ENCODE measurements around the gene UBAC2. TPM values are rescaled to one million over a fixed set of nuclear protein-coding genes. Genes with fewer than 3 reads are reported as not detected.

The UBAC2 gene
- polyA plus RNA-seq, 3 donors: 59.6 to 113 (median 96.7) TPM

GRCh38 chr13:99258946-99259345 is 58.3 kb downstream of the UBAC2 start:
- Histone ChIP-seq H3K4me1 (ENCODE audit: control insufficient read depth in 1 of 2, insufficient read depth in 2 of 2, low read length in 2 of 2) (peaks cover 56 to 77% of the 10 kb centered on the region in 2 donors), H3K27ac (ENCODE audit: low read depth in 1 of 2, low read length in 2 of 2) (peak overlapping the region in 1 of 2 donors; percentile 85), H2AFZ (ENCODE audit: insufficient read depth, low read depth, low read length, poor library complexity, severe bottlenecking) (no peak overlapping the region), H3K9ac (ENCODE audit: insufficient read depth, low read length, poor library complexity, severe bottlenecking) (peak overlapping the region; percentile 38), H3K36me3 (replicated peaks in 1 of 2; ENCODE audit: control insufficient read depth in 1 of 2, insufficient read depth in 2 of 2, low read length in 2 of 2) (peaks cover 11% of the 10 kb centered on the region in 2 donors), H4K20me1 (ENCODE audit: insufficient read depth, low read length) (no peaks in the 10 kb centered on the region), H3K9me3 (replicated peaks in 1 of 2; ENCODE audit: control insufficient read depth in 1 of 2, insufficient read depth in 1 of 2, low read length in 2 of 2) (no peaks in the 10 kb centered on the region), H3K4me3 (replicated peaks in 1 of 3; ENCODE audit: low read depth in 2 of 3, low read length in 3 of 3) (peak overlapping the region in 2 of 3 experiments; percentile 23 to 58), H3K4me2 (replicated peaks; ENCODE audit: extremely low read depth, low read length, poor library complexity, severe bottlenecking) (peak overlapping the region; percentile 65), H3K79me2 (ENCODE audit: insufficient read depth, low read length) (peaks cover 87% of the 10 kb centered on the region), H3K27me3 (ENCODE audit: control insufficient read depth in 2 of 2, insufficient read depth in 2 of 2, low read length in 2 of 2) (no peaks in the 10 kb centered on the region)
- Mint-ChIP-seq H3K27ac (peak overlapping the region; percentile 88 to 93 (median 90)), H3K4me3 (peak overlapping the region; percentile 49 to 79), H3K27me3 (ENCODE audit: low read depth in 3 of 3) (no peaks in the 10 kb centered on the region), H3K9me3 (no peaks in the 10 kb centered on the region), H3K36me3 (peaks cover 34 to 35% of the 10 kb centered on the region in 2 donors), H3K4me1 (peaks cover 65% of the 10 kb centered on the region)
- no CpG with 5 or more reads among the region's 3 CpGs for WGBS (ENCODE audit: insufficient coverage)
- TF ChIP-seq, protein P1, sequence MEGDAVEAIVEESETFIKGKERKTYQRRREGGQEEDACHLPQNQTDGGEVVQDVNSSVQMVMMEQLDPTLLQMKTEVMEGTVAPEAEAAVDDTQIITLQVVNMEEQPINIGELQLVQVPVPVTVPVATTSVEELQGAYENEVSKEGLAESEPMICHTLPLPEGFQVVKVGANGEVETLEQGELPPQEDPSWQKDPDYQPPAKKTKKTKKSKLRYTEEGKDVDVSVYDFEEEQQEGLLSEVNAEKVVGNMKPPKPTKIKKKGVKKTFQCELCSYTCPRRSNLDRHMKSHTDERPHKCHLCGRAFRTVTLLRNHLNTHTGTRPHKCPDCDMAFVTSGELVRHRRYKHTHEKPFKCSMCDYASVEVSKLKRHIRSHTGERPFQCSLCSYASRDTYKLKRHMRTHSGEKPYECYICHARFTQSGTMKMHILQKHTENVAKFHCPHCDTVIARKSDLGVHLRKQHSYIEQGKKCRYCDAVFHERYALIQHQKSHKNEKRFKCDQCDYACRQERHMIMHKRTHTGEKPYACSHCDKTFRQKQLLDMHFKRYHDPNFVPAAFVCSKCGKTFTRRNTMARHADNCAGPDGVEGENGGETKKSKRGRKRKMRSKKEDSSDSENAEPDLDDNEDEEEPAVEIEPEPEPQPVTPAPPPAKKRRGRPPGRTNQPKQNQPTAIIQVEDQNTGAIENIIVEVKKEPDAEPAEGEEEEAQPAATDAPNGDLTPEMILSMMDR (IDR thresholded peaks at IDR 0.05): no peak
- peak; percentile 69 to 89 (median 80) for DNase-seq
- intact Hi-C loops (cut with micrococcal nuclease): loop anchor here in 1 of 2 donors (5.0 kb wide), 1 partner anchor 57 kb away; the partner anchor contains the start of gene UBAC2

GRCh38 chr13:99260216-99260615 is 59.6 kb downstream of the UBAC2 start:
- no peaks in the 10 kb centered on the region for H3K27me3 ChIP-seq (ENCODE audit: control insufficient read depth in 2 of 2, insufficient read depth in 2 of 2, low read length in 2 of 2)
- Mint-ChIP-seq H3K27me3 (ENCODE audit: low read depth in 3 of 3) (no peaks in the 10 kb centered on the region), H3K4me1 (peaks cover 69% of the 10 kb centered on the region), H3K4me3 (no peak overlapping the region), H3K36me3 (peaks cover 28 to 33% of the 10 kb centered on the region in 2 donors), H3K9me3 (no peaks in the 10 kb centered on the region), H3K27ac (peak overlapping the region; percentile 4 to 93 (median 88))
- WGBS (ENCODE audit: insufficient coverage): no CpG with 5 or more reads among the region's 5 CpGs
- H4K20me1 ChIP-seq (ENCODE audit: insufficient read depth, low read length): peaks cover 3% of the 10 kb centered on the region
- peaks cover 4 to 14% of the 10 kb centered on the region in 2 donors for H3K36me3 ChIP-seq (replicated peaks in 1 of 2; ENCODE audit: control insufficient read depth in 1 of 2, insufficient read depth in 2 of 2, low read length in 2 of 2)
- H3K9ac ChIP-seq (ENCODE audit: insufficient read depth, low read length, poor library complexity, severe bottlenecking): no peak overlapping the region
- peak overlapping the region; percentile 65 for H3K4me2 ChIP-seq (replicated peaks; ENCODE audit: extremely low read depth, low read length, poor library complexity, severe bottlenecking)
- peak overlapping the region; percentile 40 to 85 for H3K27ac ChIP-seq (ENCODE audit: low read depth in 1 of 2, low read length in 2 of 2)
- H3K9me3 ChIP-seq (replicated peaks in 1 of 2; ENCODE audit: control insufficient read depth in 1 of 2, insufficient read depth in 1 of 2, low read length in 2 of 2): no peaks in the 10 kb centered on the region
- H2AFZ ChIP-seq (ENCODE audit: insufficient read depth, low read depth, low read length, poor library complexity, severe bottlenecking): no peak overlapping the region
- no peak overlapping the region for H3K4me3 ChIP-seq (replicated peaks in 1 of 3; ENCODE audit: low read depth in 2 of 3, low read length in 3 of 3)
- DNase-seq: no peak
- TF ChIP-seq, protein P1 (IDR thresholded peaks at IDR 0.05): no peak
- peaks cover 62 to 86% of the 10 kb centered on the region in 2 donors for H3K4me1 ChIP-seq (ENCODE audit: control insufficient read depth in 1 of 2, insufficient read depth in 2 of 2, low read length in 2 of 2)
- intact Hi-C loops (cut with micrococcal nuclease): loop anchor here (5.0 to 10.0 kb wide), 3 partner anchors 33 to 177 kb away; no protein-coding TSS in a partner anchor
- peaks cover 87% of the 10 kb centered on the region for H3K79me2 ChIP-seq (ENCODE audit: insufficient read depth, low read length)

Data from CD14-positive monocyte (primary cell).